ENCODE data around the gene IDUA.

The IDUA gene

DNA sequence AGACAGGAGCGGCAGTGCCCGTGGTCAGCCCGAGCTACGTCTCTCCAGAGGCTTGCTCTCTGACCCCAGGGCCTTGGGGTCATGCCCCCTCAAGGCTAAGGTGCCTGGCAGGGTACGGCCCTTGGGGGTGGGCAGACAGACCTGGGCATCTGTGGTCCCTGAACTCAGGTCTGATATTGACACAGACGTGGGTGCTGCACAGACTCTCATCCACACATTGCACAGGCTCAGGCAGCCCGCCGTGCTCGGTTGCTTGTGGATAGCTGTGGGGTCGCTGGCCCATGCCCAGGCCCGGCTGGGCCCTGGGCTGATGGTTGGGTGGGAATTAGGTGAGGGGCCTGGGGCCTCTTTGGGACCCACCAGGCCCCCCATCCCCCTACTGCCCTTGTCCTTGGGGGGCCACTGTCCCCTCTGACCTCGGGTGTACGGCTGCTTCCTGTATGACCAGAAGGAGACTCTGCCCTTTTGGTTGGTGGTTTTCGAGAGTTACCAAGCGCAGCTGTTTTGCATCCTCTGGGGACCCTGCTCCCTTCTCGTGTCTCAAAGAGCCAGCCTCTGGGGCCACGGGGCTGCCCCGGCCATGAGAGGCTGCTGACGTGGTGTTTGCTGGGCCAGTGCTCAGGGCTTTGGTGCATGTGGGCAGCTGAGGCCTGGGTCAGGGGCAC, 34.7 kb downstream of the IDUA start:
- no peak for DNase-seq (ENCODE audit: low read depth)
- TF ChIP-seq, protein P1, sequence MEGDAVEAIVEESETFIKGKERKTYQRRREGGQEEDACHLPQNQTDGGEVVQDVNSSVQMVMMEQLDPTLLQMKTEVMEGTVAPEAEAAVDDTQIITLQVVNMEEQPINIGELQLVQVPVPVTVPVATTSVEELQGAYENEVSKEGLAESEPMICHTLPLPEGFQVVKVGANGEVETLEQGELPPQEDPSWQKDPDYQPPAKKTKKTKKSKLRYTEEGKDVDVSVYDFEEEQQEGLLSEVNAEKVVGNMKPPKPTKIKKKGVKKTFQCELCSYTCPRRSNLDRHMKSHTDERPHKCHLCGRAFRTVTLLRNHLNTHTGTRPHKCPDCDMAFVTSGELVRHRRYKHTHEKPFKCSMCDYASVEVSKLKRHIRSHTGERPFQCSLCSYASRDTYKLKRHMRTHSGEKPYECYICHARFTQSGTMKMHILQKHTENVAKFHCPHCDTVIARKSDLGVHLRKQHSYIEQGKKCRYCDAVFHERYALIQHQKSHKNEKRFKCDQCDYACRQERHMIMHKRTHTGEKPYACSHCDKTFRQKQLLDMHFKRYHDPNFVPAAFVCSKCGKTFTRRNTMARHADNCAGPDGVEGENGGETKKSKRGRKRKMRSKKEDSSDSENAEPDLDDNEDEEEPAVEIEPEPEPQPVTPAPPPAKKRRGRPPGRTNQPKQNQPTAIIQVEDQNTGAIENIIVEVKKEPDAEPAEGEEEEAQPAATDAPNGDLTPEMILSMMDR (conservative IDR thresholded peaks at IDR 0.05; ENCODE audit: low read depth, low read length), result no peak
- no peak overlapping the region for H3K4me3 ChIP-seq (ENCODE audit: low read depth, low read length)

- H3K4me3 ChIP-seq (ENCODE audit: low read depth, low read length), result no peak overlapping the region
- TF ChIP-seq, protein P1 (conservative IDR thresholded peaks at IDR 0.05; ENCODE audit: low read depth, low read length), result no peak
- DNase-seq (ENCODE audit: low read depth), result no peak
Observed at GRCh38 chr4:1022051-1022738, 35.4 kb downstream of the IDUA start.

DNA sequence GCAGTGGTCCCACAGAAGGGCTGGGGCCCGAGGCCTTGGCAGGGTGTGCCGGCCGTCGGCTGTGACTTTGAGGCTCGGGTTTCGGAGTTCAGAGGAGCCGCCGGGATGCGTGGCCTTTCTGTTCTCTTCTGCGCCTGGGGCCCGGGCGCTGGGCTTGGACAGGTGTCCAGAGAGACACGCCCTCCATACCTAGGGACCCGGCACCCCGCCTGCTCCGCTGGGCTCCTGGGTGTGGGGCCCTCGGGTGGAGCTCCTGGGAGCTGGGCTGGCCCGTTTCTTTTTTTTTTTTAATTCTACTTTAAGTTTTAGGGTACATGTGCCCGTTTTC, 35.9 kb downstream of the IDUA start:
- TF ChIP-seq, protein P1 (conservative IDR thresholded peaks at IDR 0.05; ENCODE audit: low read depth, low read length), result no peak
- H3K4me3 ChIP-seq (ENCODE audit: low read depth, low read length), result no peak overlapping the region
- DNase-seq (ENCODE audit: low read depth), result no peak

DNA sequence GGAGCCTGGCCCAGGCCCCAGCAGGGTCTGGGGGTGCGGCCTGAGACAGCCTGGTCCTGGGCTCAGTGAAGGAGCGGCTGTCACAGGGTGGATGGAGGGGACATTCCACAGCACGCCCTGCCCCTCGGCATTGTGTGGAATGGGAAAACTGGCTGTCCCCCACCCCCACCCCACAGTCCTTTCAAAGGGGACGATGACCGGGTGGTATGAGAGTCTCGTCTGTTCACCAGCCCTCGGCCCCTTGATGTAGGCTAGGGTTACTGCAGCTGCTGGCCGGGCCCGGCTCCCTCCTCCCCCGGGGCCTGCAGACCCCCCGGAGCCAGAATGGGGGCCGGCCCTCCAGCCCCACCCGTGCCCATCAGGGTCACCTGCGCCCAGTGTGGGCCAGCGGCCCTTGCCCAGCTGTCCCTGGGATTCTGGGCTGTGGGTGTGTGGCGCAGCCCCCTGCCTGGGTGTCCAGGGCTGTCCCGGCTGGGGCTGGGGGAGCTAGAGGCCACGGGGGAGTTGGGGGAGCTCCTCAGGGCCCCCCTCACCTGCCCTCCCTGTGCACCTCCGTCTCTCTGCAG, 36.3 kb downstream of the IDUA start:
- TF ChIP-seq, protein P1 (conservative IDR thresholded peaks at IDR 0.05; ENCODE audit: low read depth, low read length), result no peak
- DNase-seq (ENCODE audit: low read depth), result no peak
- no peak overlapping the region for H3K4me3 ChIP-seq (ENCODE audit: low read depth, low read length)

- H3K4me3 ChIP-seq (ENCODE audit: low read depth, low read length), result no peak overlapping the region
- no peak for DNase-seq (ENCODE audit: low read depth)
- TF ChIP-seq, protein P1 (conservative IDR thresholded peaks at IDR 0.05; ENCODE audit: low read depth, low read length), result no peak
Observed at GRCh38 chr4:1023895-1024740, 37.3 kb downstream of the IDUA start.

DNA sequence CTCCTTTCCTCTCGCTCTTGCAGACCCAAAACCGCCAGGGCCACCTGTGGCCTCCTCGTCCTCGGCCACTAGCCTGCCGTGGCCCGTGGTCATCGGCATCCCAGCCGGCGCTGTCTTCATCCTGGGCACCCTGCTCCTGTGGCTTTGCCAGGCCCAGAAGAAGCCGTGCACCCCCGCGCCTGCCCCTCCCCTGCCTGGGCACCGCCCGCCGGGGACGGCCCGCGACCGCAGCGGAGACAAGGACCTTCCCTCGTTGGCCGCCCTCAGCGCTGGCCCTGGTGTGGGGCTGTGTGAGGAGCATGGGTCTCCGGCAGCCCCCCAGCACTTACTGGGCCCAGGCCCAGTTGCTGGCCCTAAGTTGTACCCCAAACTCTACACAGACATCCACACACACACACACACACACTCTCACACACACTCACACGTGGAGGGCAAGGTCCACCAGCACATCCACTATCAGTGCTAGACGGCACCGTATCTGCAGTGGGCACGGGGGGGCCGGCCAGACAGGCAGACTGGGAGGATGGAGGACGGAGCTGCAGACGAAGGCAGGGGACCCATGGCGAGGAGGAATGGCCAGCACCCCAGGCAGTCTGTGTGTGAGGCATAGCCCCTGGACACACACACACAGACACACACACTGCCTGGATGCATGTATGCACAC, 38.2 kb downstream of the IDUA start:
- TF ChIP-seq, protein P1 (conservative IDR thresholded peaks at IDR 0.05; ENCODE audit: low read depth, low read length), result no peak
- no peak for DNase-seq (ENCODE audit: low read depth)
- H3K4me3 ChIP-seq (ENCODE audit: low read depth, low read length), result no peak overlapping the region

All from choroid plexus epithelial cell (primary cell).